Stimulated activated naive CD8-positive, alpha-beta T cell treated with anti-CD3 and anti-CD28 coated beads, Interleukin-15, amount 100 ng/mL, for 72 hours (primary cell): Measurements from ENCODE around the gene NYAP1.
"Not testable (repeated sequence)": the region's sequence is repeated elsewhere in the genome, so short reads cannot be mapped to it uniquely, and the experiment has no call there.

ENCODE experiments used
- ATAC-seq: fragments of 150-1000 bp; cut with Tn5 transposase; 2 replicates; pipeline ENCODE4 v1.10.0; 2021; ENCODE audit warnings: mild to moderate bottlenecking, moderate library complexity
- DNase-seq, 2 donors: peaks; one replicate each; pipeline ENCODE4 v3.0.0; 2021 to 2022
- H3K27ac Mint-ChIP-seq, 2 donors: one replicate each; pipeline ENCODE4 v1.8.0; 2022; ENCODE audit warnings: mild to moderate bottlenecking in 2 of 2, mixed read lengths in 2 of 2, moderate library complexity in 2 of 2
- H3K27me3 Mint-ChIP-seq: one replicate; pipeline ENCODE4 v1.8.0; 2022; ENCODE audit warnings: mixed read lengths
- H3K4me1 Mint-ChIP-seq: one replicate; pipeline ENCODE4 v1.8.0; 2022; ENCODE audit warnings: mild to moderate bottlenecking, mixed read lengths
- H3K4me3 Mint-ChIP-seq, 2 donors: one replicate each; pipeline ENCODE4 v1.8.0; 2022; ENCODE audit warnings: mild to moderate bottlenecking in 2 of 2, mixed read lengths in 2 of 2, moderate library complexity in 1 of 2
- H3K9me3 Mint-ChIP-seq, 2 donors: one replicate each; pipeline ENCODE4 v1.8.0; 2022; ENCODE audit warnings: mixed read lengths in 2 of 2

Gene NYAP1

GRCh38 chr7:100486753-100487446 is 3.2 kb downstream of the NYAP1 start:
- DNase-seq = no peak
- Mint-ChIP-seq H3K4me3 (no peak overlapping the region), H3K27me3 (no peaks in the 10 kb centered on the region), H3K27ac (no peak overlapping the region), H3K9me3 (no peaks in the 10 kb centered on the region), H3K4me1 (peaks cover 15% of the 10 kb centered on the region)
- no peak for ATAC-seq

GRCh38 chr7:100488333-100489095 is 4.8 kb downstream of the NYAP1 start:
- H3K9me3 Mint-ChIP-seq = no peaks in the 10 kb centered on the region

DNA sequence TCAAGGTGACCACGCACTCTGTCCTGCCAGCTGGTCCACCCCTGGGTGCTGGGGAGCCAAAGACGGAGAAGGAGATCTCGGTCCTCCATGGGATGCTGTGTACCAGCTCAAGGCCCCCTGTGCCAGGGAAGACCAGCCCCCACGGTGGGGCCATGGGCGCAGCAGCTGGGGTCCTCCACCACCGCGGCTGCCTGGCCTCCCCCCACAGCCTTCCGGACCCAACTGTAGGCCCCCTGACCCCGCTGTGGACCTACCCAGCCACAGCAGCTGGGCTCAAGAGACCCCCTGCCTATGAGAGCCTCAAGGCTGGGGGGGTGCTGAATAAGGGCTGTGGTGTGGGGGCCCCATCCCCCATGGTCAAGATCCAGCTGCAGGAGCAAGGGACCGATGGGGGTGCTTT is 5.4 kb downstream of the NYAP1 start:
- Mint-ChIP-seq H3K4me3 (no peak overlapping the region), H3K9me3 (no peaks in the 10 kb centered on the region), H3K4me1 (peaks cover 22% of the 10 kb centered on the region), H3K27me3 (no peaks in the 10 kb centered on the region), H3K27ac (no peak overlapping the region)
- ATAC-seq (no peak), DNase-seq (no peak)

More at GRCh38 chr7:100488333-100489095, 4.8 kb downstream of the NYAP1 start:
- ATAC-seq = no peak
- Mint-ChIP-seq H3K4me1 (peaks cover 17% of the 10 kb centered on the region), H3K27ac (no peak overlapping the region), H3K4me3 (no peak overlapping the region), H3K27me3 (no peaks in the 10 kb centered on the region)
- no peak for DNase-seq

GRCh38 chr7:100489824-100490223 is 6.1 kb downstream of the NYAP1 start:
- H3K4me1 Mint-ChIP-seq = peaks cover 25% of the 10 kb centered on the region
- no peak overlapping the region for H3K4me3 Mint-ChIP-seq
- no peak overlapping the region for H3K27ac Mint-ChIP-seq
- DNase-seq (peak in 1 of 2 donors; percentile 39), ATAC-seq (no peak)
- no peaks in the 10 kb centered on the region for H3K9me3 Mint-ChIP-seq
- no peaks in the 10 kb centered on the region for H3K27me3 Mint-ChIP-seq

DNA sequence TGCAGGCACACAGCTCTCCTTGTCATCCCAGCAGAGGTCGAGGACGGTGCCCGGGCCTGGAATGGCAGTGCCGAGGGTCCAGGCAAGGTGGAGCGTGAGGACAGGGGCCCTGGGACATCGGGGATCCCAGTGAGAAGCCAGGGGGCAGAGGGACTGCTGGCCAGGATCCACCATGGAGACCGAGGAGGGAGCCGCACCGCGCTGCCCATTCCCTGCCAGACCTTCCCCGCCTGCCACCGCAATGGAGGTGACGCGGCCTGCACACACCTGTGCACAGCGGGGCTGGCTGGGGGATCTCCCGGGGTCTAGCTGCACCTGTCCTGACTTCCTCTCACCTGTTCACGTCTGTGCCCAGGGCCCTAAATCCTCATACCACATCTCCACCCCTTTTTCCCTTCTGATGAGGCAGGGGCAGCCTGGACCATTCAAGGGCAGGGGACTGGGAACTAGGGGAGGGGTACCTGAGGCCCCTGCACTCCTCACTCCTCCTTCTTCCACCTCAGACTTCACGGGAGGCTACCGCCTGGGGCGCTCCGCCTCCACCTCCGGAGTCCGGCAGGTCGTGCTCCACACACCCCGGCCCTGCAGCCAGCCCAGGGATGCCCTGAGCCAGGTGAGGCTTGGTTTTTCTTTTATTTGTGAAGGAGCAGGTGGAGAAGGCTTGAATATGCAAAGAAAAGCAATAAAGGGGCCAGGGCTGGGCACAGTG is 6.9 kb downstream of the NYAP1 start:
- Mint-ChIP-seq H3K27me3 (no peaks in the 10 kb centered on the region), H3K4me3 (no peak overlapping the region), H3K27ac (no peak overlapping the region), H3K4me1 (peaks cover 25% of the 10 kb centered on the region), H3K9me3 (no peaks in the 10 kb centered on the region)
- ATAC-seq (no peak), DNase-seq (no peak)

GRCh38 chr7:100491192-100491578 is 7.5 kb downstream of the NYAP1 start:
- no peak for ATAC-seq
- no peak for DNase-seq
- H3K27ac Mint-ChIP-seq = no peak overlapping the region
- no peaks in the 10 kb centered on the region for H3K27me3 Mint-ChIP-seq
- no peaks in the 10 kb centered on the region for H3K9me3 Mint-ChIP-seq
- H3K4me3 Mint-ChIP-seq = no peak overlapping the region
- H3K4me1 Mint-ChIP-seq = peaks cover 25% of the 10 kb centered on the region

DNA sequence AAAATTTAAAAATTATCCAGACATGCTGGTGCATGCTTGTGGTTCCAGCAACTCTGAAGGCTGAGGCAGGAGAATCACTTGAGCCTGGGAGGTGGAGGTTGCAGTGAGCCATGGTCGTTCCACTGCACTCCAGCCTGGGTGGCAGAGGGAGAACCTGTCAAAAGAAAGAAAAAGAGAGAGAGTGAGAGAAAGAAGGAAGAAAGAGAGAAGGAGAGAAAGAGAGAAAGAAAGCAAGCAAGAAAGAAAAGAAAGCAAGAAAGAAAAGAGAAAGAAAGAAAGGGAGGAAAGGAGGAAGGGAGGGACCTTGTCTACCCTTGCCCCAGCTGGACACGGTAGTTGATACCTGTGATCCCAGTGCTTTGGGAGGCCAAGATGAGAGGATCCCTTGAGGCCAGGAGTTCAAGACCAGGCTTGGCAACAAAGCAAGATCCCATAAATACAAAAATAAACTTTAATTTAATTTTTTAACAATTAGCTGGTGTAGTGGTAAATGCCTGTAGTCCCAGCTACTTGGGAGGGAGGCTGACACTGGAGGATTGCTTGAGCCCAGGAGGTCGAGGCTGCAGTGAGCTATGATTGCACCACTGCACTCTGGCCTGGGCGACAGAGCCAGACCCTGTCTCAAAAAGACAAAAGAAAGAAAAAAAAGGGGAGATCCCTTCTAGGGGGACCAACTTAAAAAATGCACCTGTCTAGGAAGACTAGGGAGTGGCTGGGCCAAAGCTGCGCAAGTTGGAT is 9.2 kb downstream of the NYAP1 start:
- Mint-ChIP-seq H3K27ac (peak overlapping the region; percentile 10 to 42), H3K4me3 (peak overlapping the region; percentile 69 to 76), H3K9me3 (no peaks in the 10 kb centered on the region), H3K27me3 (no peaks in the 10 kb centered on the region), H3K4me1 (peaks cover 25% of the 10 kb centered on the region)
- DNase-seq (no peak), ATAC-seq (peak; percentile 2)

DNA sequence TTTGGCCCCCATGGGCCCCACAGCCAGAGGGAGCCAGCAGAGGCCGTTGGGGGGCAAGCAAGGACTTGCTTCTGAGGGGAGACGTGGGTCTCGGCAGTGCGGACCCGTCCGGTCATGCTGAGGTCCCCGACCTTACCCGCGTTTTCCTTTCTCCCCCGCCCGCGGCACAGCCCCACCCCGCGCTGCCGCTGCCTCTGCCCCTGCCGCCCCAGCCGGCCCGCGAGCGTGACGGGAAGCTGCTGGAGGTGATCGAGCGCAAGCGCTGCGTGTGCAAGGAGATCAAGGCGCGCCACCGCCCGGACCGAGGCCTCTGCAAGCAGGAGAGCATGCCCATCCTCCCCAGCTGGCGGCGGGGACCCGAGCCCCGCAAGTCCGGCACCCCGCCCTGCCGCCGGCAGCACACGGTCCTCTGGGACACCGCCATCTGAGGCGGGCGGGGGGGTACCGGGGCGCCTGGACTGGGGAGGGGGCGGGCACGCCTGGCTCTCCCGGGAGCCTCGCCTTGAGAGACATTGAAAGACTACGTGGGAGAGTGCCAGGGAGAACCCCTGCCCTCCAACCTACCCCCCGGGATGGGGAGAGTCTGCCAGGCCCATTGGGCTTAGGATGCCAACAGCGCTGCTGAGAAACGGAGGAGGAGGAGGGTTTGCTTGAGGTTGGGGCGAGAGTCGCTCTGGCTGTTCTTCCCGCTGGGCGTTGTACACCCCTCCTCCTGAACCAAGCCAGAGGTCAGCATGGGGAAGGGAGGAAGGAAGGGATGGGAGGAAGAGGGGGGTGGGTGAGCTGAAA is 9.9 kb downstream of the NYAP1 start:
- peak overlapping the region; percentile 42 to 58 for H3K27ac Mint-ChIP-seq
- DNase-seq = peak; percentile 62 to 63

GRCh38 chr7:100496509-100496908 is 12.8 kb downstream of the NYAP1 start:
- DNase-seq = no peak
- Mint-ChIP-seq H3K9me3 (no peaks in the 10 kb centered on the region), H3K27ac (no peak overlapping the region), H3K4me3 (no peak overlapping the region), H3K27me3 (no peaks in the 10 kb centered on the region), H3K4me1 (peaks cover 19% of the 10 kb centered on the region)
- no peak for ATAC-seq

More for the DNA sequence above, 9.9 kb downstream of the NYAP1 start:
- peaks cover 25% of the 10 kb centered on the region for H3K4me1 Mint-ChIP-seq
- H3K27me3 Mint-ChIP-seq = no peaks in the 10 kb centered on the region
- peak; percentile 86 for ATAC-seq
- no peaks in the 10 kb centered on the region for H3K9me3 Mint-ChIP-seq
- H3K4me3 Mint-ChIP-seq = peak overlapping the region; percentile 67 to 76

GRCh38 chr7:100500743-100501142 is 17.0 kb downstream of the NYAP1 start:
- not testable (repeated sequence) for H3K27me3 Mint-ChIP-seq, ATAC-seq, H3K4me3 Mint-ChIP-seq, H3K9me3 Mint-ChIP-seq, H3K4me1 Mint-ChIP-seq, DNase-seq, H3K27ac Mint-ChIP-seq

DNA sequence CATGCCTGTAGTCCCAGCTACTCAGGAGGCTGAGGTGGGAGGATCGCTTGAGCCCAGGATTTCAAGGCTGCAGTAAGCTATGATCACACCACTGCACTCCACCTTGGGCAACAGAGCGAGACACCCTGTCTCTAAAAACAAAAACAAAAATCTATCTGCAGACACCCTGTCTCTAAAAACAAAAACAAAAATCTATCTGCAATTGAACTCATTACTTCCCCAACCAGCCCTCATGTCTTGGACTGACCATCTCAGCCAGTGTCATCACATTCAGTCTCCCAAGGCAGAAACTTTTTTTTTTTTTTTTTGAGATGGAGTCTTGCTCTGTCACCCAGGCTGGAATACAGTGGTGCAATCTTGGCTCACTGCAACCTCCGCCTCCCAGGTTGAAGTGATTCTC is 20.3 kb downstream of the NYAP1 start:
- not testable (repeated sequence) for H3K4me3 Mint-ChIP-seq, H3K4me1 Mint-ChIP-seq, H3K27me3 Mint-ChIP-seq, H3K27ac Mint-ChIP-seq, ATAC-seq, DNase-seq, H3K9me3 Mint-ChIP-seq

DNA sequence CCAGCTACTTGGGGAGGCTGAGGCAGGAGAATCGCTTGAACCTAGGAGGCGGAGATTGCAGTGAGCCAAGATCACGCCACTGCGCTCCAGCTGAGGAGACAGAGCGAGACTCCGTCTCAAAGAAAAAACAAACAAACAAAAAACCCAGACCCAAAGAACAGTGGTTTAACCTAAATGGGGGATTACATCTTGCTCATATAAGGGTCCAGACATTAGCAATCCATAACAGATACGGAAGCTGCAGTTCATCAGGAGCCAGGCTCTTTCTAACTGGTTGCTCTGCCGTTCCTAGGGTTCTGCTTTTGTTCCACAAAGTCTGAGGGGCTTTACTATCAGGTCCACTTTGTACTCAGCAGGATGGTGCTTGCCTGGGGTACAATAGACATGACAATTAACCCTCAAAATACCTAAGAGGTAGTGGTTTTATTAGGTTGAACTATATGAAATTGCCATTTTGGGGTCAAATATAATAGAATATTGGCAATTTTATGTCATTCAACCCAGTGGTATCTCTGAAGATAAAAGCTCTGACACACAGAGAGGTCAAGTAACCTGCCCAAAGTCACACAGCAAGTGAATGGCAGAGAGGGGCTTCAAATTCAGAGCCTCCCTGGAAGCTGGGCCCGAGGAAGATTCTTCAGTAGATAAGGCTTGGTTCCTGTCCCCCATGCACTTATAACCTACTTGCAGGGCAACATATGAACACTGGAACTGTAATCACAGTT is 21.3 kb downstream of the NYAP1 start:
- H3K9me3 Mint-ChIP-seq = no peaks in the 10 kb centered on the region
- no peaks in the 10 kb centered on the region for H3K4me1 Mint-ChIP-seq
- ATAC-seq = no peak
- no peak overlapping the region for H3K4me3 Mint-ChIP-seq
- no peaks in the 10 kb centered on the region for H3K27me3 Mint-ChIP-seq
- H3K27ac Mint-ChIP-seq = no peak overlapping the region
- DNase-seq = no peak

- H3K4me3 Mint-ChIP-seq = no peak overlapping the region
- no peak overlapping the region for H3K27ac Mint-ChIP-seq
- DNase-seq (no peak), ATAC-seq (no peak)
- no peaks in the 10 kb centered on the region for H3K4me1 Mint-ChIP-seq
- no peaks in the 10 kb centered on the region for H3K9me3 Mint-ChIP-seq
- no peaks in the 10 kb centered on the region for H3K27me3 Mint-ChIP-seq
Measured at GRCh38 chr7:100506356-100506923, 22.7 kb downstream of the NYAP1 start.

- no peaks in the 10 kb centered on the region for H3K27me3 Mint-ChIP-seq
- no peaks in the 10 kb centered on the region for H3K9me3 Mint-ChIP-seq
- no peak overlapping the region for H3K4me3 Mint-ChIP-seq
- ATAC-seq (no peak), DNase-seq (no peak)
- peaks cover 5% of the 10 kb centered on the region for H3K4me1 Mint-ChIP-seq
- H3K27ac Mint-ChIP-seq = no peak overlapping the region
Measured at GRCh38 chr7:100509231-100509630, 25.5 kb downstream of the NYAP1 start.
